ENCODE measurements around the gene RBBP4.

DNA sequence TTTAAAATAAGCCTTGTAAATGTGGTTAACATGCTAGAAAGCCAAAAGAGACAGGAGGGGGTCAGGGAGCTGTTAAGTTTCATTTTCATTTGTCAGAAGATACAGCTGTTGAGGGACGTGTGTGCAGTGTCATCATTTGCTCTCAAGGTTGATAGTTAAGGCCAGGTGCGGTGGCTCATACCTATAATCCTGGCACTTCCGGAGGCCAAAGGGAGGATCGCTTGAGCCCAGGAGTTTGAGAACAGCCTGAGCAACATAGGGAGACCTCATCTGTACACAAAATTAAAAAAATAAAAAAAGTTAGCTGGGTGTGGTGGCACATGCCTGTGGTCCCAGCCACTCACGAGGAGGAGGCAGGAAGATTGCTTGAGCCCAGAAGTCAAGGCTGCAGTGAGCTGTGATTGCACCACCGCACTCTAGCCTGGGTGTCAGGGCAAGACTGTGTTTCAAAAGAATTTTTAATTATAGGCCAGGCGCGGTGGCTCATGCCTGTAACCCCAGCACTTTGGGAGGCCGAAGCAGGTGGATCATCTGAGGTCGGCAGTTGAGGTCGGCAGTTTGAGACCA lies 23.3 kb upstream of the RBBP4 start:
- no peak for TF ChIP-seq POLR2A (IDR thresholded peaks at IDR 0.05; ENCODE audit: low read depth, low read length)
- no peak for TF ChIP-seq TAF1 (IDR thresholded peaks at IDR 0.05; ENCODE audit: borderline replicate concordance, low read depth, low read length)
- no peak for TF ChIP-seq POLR2AphosphoS5 (IDR thresholded peaks at IDR 0.05; ENCODE audit: low read depth, low read length)

Data from GM12892 (cell line).